Occipital lobe (tissue), 2 donors: ENCODE measurements around the gene PDE8B. TPM values are rescaled to one million over a fixed set of nuclear protein-coding genes. Genes with fewer than 3 reads are reported as not detected.

Source experiments
- DNase-seq: peaks from one replicate; lab custom pipeline; 2025; lab: John Stamatoyannopoulos, UW
- total RNA-seq: library from RNA; depleted of rRNA; stranded (reverse); fragments of >200 nt; gene quantifications from one replicate; pipeline ENCODE4 v1.2.3, GENCODE V29; 2014

The PDE8B gene
- total RNA-seq, 1 donor from 2014 or later, result 5.3 TPM

- no peak for DNase-seq
Measured at GRCh38 chr5:77189421-77189820, 21.1 kb upstream of the PDE8B start.

- DNase-seq, result no peak
Measured at GRCh38 chr5:77192441-77193050, 17.9 kb upstream of the PDE8B start.

DNA sequence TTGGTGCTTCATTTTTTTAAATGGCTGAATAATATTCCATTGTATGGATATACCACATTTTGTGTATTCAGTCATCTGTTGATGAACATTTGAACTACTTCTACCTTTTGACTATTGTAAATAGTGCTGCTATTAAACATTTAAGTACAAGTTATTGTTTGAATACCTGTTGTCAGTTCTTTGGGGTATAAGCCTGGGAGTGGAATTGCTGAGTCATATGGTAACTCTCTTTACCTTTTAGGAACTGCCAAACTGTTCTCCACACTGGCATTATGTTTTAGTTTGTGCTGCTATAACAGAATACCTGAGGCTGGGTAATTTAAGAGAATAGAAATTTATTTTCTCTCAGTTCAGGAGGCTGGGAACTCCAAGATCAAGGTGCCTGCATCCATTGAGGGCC, 15.7 kb upstream of the PDE8B start:
- DNase-seq, result no peak

DNA sequence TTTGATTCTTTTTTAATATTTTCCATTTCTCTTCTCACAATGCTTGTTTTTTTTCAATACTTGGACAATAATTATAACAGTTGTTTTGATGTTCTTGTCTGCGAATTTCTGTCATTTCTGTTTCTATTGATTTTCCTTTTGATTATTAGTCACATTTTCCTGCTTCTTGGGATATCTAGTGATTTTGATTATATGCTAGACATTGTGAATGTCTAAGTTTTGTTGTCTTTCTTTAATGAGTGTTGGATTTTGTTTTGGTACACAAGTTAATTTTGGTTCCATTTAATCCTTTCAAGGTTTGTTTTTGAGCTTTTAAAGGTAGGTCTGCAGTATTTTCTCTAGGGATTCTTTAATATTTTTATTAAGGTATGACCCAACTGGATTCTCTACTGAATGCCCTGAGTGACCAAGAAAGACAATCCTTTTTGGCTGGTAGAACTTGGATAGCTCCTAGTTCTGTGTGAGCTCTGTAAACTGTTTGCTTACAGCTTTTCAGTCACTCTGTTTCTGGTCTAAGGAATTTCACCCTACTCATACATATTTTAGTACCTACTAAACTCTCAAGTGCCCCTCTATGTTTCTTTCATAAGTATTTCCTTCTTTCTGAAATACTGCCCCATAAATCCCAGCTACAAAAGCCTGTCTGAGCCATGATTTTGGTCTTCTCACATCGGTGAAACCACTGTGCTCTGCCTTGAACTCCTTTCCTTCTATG, 12.5 kb upstream of the PDE8B start:
- DNase-seq, result no peak

DNA sequence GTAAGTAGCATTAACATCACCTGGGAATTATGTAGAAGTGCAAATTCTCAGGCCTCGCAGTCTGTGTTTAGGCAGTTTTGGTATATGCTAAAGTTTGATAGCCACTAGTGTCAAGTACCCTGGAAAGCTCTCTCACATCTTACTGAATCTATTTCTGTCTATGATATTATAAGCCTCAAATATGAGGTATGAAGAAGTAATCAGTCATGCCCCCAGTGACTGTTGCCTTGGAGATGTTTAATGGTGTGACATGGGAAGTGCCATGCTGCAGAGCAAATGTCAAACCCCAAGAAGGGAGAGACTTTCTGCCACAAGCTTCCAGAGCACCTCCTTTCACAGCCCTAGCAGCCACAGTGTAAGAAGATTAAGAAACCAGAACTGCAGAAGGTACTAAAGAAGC, 9.8 kb upstream of the PDE8B start:
- DNase-seq, result no peak

- DNase-seq, result no peak
Measured at GRCh38 chr5:77202145-77202544, 8.3 kb upstream of the PDE8B start.

DNA sequence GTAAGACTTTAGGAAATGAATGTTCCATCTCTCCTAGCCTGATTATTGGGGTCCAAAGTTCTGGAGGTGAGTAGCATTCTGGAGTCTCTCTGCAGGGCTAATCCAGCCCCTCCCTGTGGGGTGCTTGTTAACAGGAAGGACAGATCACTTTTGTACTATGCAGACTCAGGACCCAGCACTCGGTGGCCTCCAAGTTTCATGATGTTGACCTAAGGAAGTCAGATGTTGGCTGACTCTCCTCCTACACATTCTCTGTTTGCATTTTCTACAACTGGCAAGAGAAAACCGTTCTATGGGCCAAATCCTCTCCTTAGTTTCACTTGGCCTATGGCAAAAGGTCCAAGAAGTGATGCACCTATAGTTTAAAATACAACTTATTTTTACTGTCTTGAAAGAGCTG, 5.5 kb upstream of the PDE8B start:
- no peak for DNase-seq

DNA sequence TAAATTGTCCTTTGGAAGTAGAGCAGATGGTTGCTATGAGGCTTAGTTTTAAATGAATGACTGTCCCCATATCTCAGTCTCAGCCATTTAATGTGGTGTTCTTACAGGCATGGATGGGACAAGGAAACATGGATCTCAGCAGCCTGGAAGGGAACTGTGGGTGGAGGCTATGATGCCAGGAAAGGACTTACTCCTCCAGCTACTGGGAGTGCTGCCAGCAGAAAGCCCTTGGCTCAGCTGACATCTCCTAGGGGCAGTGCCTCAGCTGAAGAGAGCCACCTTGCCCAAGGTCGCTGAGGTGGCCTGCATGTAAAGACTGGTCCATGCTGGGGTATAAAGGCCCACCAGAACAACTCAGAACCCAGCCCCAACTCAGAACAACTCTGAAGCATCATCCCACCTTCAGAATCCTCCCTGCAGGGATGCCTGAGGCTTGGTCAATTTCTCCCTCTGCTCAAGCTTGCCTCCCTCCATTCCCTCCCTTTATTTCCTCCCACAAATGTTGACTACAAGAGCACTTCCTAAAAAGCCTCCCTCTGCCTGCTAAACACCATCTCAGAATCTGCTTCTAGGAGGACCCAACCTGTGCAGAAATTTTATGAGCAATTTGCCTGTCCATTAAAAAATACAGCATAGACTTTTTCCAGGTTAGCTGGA, 1.8 kb upstream of the PDE8B start:
- peak; percentile 30 for DNase-seq

DNA sequence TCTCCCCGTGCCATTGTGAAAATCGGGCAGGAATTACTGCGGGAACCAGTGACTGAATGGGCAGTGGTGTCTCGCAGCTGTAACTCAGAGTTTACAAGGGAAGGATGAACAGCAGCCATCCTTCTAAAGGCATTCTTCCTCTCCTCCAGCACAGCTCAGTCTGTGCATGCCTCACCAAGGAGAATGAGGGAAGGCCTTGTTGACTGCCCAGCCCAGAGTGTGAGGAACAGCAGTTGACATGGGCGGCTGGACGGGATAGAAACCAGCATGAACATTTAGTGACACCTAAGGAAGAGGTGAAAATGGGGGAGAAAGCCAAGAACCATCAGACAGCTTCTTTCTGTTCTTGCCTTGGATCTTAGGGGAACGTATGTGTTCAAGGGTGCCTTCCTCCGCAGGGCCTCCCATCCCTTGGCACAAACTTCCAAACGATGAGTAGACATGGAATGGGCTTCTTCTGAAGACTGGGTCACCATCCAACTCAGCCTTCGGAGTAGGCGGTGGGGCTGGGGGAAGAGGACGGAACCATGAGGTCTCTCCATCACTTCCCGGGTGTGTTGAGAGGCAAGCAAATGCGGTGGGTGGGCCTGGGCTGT, 887 bp upstream of the PDE8B start:
- peak; percentile 60 for DNase-seq

- DNase-seq, result no peak
Measured at GRCh38 chr5:77210964-77211690, 647 bp downstream of the PDE8B start.

GRCh38 chr5:77211691-77212047, 1.2 kb downstream of the PDE8B start:
- no peak for DNase-seq

DNA sequence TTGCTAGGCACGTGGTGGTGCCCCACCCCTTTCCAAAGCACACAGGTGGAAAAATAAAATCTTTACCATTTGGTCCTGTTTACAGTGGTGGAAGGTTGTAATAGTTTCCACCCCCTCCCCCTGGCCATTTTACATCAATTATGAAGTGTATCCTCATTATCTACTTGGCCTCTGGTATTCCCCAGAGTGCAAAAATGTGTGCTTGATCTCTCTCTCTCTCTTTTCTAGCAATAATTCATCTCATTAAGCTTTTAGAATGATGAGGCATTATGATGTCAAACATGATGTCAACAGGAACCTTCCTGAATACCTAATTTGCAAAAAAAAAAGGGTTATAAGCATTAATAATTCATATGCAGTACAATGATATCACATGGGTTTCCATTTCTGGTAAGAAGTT, 3.1 kb downstream of the PDE8B start:
- DNase-seq, result no peak

DNA sequence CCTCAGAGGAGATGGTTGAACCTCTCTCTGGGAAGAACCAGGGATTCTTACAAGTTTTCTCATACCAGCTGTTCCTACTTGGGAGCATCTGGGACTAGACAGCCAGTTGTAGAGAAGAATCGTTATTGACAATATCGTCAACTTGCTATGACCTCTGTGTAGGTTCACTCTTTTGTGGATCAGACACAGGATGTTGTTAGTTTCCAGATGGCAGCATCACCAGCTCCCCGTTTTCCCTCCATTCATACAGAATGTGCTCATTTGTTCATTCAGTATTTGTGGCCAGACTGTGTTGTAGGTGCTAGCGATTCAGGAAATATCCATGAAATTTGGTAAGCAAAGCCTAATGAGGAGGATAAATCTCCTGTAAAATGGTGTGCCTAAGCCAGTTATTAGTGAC, 3.7 kb downstream of the PDE8B start:
- no peak for DNase-seq

DNA sequence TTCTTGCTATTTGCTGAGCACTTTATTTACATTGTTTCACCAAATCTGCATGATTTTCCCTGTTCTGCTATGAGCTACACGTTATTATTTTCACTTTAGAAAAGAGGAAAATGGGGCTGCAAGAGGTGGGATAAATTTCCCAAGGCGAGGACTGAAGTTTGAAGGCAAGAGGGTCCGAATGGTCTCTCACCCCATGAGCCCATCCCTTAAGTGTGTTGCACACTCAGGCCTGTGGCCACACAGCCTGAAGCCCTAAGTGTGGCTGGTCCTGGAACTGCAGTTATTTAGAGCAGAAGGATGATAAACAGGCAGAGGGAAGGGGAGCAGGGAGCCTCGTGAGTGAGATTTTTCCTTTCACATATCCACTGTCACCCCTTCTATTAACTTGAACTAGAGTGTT, 7.8 kb downstream of the PDE8B start:
- no peak for DNase-seq

DNA sequence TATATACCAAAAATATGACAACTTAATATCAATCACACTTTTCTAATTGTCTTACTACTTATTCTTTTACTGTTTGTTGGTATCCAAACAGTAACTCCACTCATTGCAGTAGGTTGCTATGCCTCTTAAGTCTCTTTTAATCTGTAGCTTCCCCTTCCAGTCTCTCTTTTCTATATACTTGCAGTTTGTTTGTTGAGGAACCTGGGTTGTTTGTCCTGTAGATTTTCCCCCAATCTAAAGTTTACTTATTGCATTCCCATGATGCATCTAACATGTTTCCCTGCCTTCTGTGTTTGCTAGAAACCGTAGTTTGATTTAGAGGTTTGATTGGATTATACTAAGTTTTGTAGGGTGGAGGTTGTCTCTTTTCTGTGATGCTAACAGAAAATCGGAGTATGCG, 10.6 kb downstream of the PDE8B start:
- no peak for DNase-seq

DNA sequence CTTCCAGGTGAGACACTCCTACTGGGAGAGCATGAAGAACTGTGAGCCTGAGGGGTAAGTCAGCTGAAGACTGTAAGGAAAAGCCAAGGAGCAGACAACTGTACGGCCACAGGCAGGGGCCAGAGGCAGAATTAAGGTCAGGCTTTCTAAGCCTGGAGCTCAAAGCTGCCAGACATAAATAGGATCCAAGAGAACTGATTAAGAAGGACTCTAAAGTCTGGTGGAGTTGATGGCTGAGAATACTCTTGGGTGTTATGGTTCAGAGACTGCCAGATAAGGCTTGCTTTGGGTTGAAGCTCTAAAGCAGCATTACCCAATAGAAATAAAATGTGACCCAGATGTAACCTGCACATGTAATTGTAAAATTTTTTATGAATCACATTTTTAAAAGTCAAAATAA, 12.2 kb downstream of the PDE8B start:
- no peak for DNase-seq

- no peak for DNase-seq
Measured at GRCh38 chr5:77223653-77224052, 13.2 kb downstream of the PDE8B start.

DNA sequence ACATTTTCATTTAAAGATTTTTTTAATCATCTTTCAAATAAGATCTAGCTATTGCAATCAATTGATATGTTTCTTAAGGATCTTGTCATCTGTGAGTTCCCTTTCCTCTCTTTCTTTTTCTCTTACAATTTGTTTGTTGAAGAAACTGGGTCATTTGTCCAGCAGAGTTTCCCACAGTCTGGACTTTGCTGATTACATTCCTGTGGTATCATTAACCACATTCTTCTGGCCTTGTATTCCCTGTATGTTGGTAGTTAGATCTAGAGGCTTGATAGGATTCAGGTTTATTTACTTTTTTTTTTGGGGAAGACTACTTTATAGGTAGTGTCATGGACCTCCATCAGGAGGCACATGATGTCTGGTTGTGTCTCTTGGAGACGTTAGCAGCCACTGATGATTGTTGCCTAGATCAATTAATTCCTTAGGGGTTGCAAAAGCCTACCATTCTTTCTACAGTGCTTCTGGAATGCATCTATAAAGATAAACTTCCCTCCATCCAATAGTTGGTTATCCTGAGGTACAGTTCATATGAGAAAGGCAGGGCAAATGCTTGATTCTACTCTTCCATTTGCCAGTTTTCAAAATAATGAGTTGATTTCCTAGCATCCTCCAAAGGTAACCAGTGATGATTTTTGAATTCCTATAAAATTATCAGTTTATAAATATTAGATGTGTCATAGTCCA, 14.3 kb downstream of the PDE8B start:
- DNase-seq, result no peak

DNA sequence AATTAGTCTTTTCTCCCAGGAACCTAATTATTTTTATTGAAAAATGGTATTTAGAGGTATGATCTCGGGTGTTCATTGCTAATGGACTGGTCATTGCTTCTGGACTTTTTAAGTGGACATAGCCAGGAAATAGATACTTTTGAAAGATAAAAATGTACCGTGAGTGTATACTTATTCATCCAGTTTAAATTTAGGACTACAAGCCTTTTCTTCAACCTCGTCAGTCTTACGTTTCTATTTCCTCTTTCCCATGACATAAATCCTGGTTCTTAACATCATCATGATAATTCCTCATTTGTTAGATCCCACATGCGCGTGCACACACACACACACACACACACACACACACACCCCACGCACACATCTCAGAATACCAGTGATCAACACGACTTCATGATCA, 15.1 kb downstream of the PDE8B start:
- DNase-seq, result no peak

GRCh38 chr5:77229887-77230286, 19.4 kb downstream of the PDE8B start:
- DNase-seq, result no peak

GRCh38 chr5:77230727-77231470, 20.4 kb downstream of the PDE8B start:
- no peak for DNase-seq
